HepG2 (cell line): ENCODE measurements around the gene USP28. TPM values are rescaled to one million over a fixed set of nuclear protein-coding genes. Genes with fewer than 3 reads are reported as not detected.

Experiments
- ATAC-seq: fragments of 200-7000 bp; cut with Tn5 transposase; 3 replicates; pipeline ENCODE4 v1.9.1; 2020; ENCODE audit warnings: mild to moderate bottlenecking, moderate library complexity
- BruUV-seq: library from RNA; stranded (reverse); fragments of 400-500 nt; replicated peaks from 2 replicates; lab custom pipeline; 2021; lab: Mats Ljungman, UMichigan
- CTCF ChIA-PET: fragments of 300-600 bp; formaldehyde crosslinking; extraction: SDS; loops from one replicate; lab custom pipeline; 2021; ENCODE audit warnings: low total read pairs, inconsistent platforms, low intra/inter-chr PET ratio; lab: Yijun Ruan, JAX
- POLR2A ChIA-PET: fragments of 350-600 bp; sonication (Branson Sonifier 250); formaldehyde crosslinking; loops from one replicate; lab custom pipeline; 2020; ENCODE audit warnings: antibody characterized with exemption, inconsistent platforms; lab: Yijun Ruan, JAX
- DNase-seq: peaks from one replicate; pipeline ENCODE4 v3.0.0-alpha.2; 2015; ENCODE audit warnings: low spot score
- FAIRE-seq: peaks from 3 replicates; lab custom pipeline; 2011; peaks lifted over from hg19 to GRCh38; lab: Jason Lieb, UNC
- H2AFZ ChIP-seq: one replicate; pipeline ENCODE4 v1.6.1; 2011; ENCODE audit warnings: low read length, inconsistent platforms
- H3K27ac ChIP-seq: fragments of 300-600 bp; 3 replicates; pipeline ENCODE4 v1.8.0; 2011; ENCODE audit warnings: mixed run types, mild to moderate bottlenecking, mixed read lengths, low read length, inconsistent platforms; ENCODE audit not compliant: insufficient read depth; ENCODE audit errors: extremely low read length
- H3K27me3 ChIP-seq, 2 experiments: fragments of 200-600 bp in 1 of 2; 2 replicates in 1 of 2; 3 replicates in 1 of 2; pipeline versions ENCODE4 v1.6.0 to v1.8.0; 2011; ENCODE audit warnings: low read length in 2 of 2, mild to moderate bottlenecking in 2 of 2, moderate library complexity in 2 of 2, inconsistent platforms in 1 of 2; ENCODE audit not compliant: insufficient read depth in 2 of 2, control insufficient read depth in 1 of 2
- H3K36me3 ChIP-seq, 2 experiments: fragments of 200-600 bp in 1 of 2; replicated peaks in 1 of 2; 2 replicates in 1 of 2; 3 replicates in 1 of 2; pipeline versions ENCODE4 v1.5.1 to v1.8.0; 2011; ENCODE audit warnings: low read length in 2 of 2, inconsistent platforms in 1 of 2; ENCODE audit not compliant: insufficient read depth in 2 of 2, control insufficient read depth in 1 of 2
- H3K4me1 ChIP-seq: 2 replicates; pipeline ENCODE4 v1.5.1; 2012; ENCODE audit warnings: low read length, inconsistent platforms; ENCODE audit not compliant: insufficient read depth
- H3K4me2 ChIP-seq: 2 replicates; pipeline ENCODE4 v1.6.0; 2011; ENCODE audit warnings: low read depth, low read length, inconsistent platforms
- H3K4me3 ChIP-seq, 3 experiments: fragments of 200-600 bp in 1 of 3; sonication (generic), shearing (Covaris generic) in 1 of 3; replicated peaks in 1 of 3; 2 replicates each; pipeline ENCODE4 v1.5.1; 2011 to 2016; ENCODE audit warnings: low read length in 3 of 3, inconsistent platforms in 2 of 3, low read depth in 2 of 3, mild to moderate bottlenecking in 2 of 3, control low read depth in 1 of 3, mixed read lengths in 1 of 3; ENCODE audit not compliant: insufficient read depth in 1 of 3
- H3K79me2 ChIP-seq: one replicate; pipeline ENCODE4 v1.6.1; 2011; ENCODE audit warnings: low read length, inconsistent platforms; ENCODE audit not compliant: insufficient read depth
- H3K9ac ChIP-seq: 2 replicates; pipeline ENCODE4 v1.6.0; 2011; ENCODE audit warnings: mild to moderate bottlenecking, low read depth, low read length, inconsistent platforms; ENCODE audit not compliant: insufficient read depth
- H3K9me3 ChIP-seq: 2 replicates; pipeline ENCODE4 v1.5.1; 2012; ENCODE audit warnings: mild to moderate bottlenecking, low read length
- H4K20me1 ChIP-seq: 2 replicates; pipeline ENCODE4 v1.6.0; 2011; ENCODE audit warnings: inconsistent platforms, mild to moderate bottlenecking, low read length, moderate library complexity; ENCODE audit not compliant: insufficient read depth
- CTCF ChIP-seq: sonication (generic); formaldehyde crosslinking; IDR thresholded peaks from 2 replicates; pipeline ENCODE4 v1.5.0; 2020; ENCODE audit warnings: mild to moderate bottlenecking, missing genetic modification reagents, moderate library complexity
- EED ChIP-seq: sonication (generic); formaldehyde crosslinking; IDR thresholded peaks from 2 replicates; pipeline ENCODE4 v1.5.0; 2020; ENCODE audit warnings: mild to moderate bottlenecking, missing genetic modification reagents
- MXD4 ChIP-seq: IDR thresholded peaks from 2 replicates; pipeline ENCODE4 v1.6.1; 2016; ENCODE audit warnings: mild to moderate bottlenecking, missing biosample characterization, missing genetic modification reagents
- NFYB ChIP-seq: sonication (generic); formaldehyde crosslinking; IDR thresholded peaks from 2 replicates; pipeline ENCODE4 v1.4.0; 2020; ENCODE audit warnings: missing genetic modification reagents
- NONO ChIP-seq, 2 experiments: fragments of 450-650 bp in 1 of 2; sonication (generic) in 1 of 2; formaldehyde crosslinking in 1 of 2; IDR thresholded peaks in 1 of 2; conservative IDR thresholded peaks in 1 of 2; 2 replicates each; pipeline versions ENCODE4 v1.6.1 to v1.8.0; 2017 to 2022; ENCODE audit warnings: mild to moderate bottlenecking in 1 of 2, missing genetic modification reagents in 1 of 2, moderate library complexity in 1 of 2
- NR2F1 ChIP-seq, 2 experiments: fragments of 450-650 bp in 1 of 2; formaldehyde crosslinking in 1 of 2; IDR thresholded peaks; 2 replicates each; pipeline versions ENCODE4 v1.5.0 to v1.6.1; 2016 to 2020; ENCODE audit warnings: mild to moderate bottlenecking in 1 of 2, missing compliant biosample characterization in 1 of 2, missing genetic modification reagents in 1 of 2, moderate library complexity in 1 of 2
- SMARCC2 ChIP-seq: fragments of 450-650 bp; IDR thresholded peaks from 2 replicates; pipeline ENCODE4 v1.6.1; 2017; ENCODE audit warnings: antibody characterized with exemption, mild to moderate bottlenecking
- SP1 ChIP-seq, 2 experiments: fragments of 450-650 bp in 1 of 2; sonication (generic) in 1 of 2; formaldehyde crosslinking in 1 of 2; IDR thresholded peaks; 2 replicates each; pipeline versions ENCODE4 v1.4.0 to v1.6.1; 2016 to 2020; ENCODE audit warnings: missing genetic modification reagents in 1 of 2
- USF2 ChIP-seq, 2 experiments: sonication (generic) in 1 of 2; formaldehyde crosslinking in 1 of 2; IDR thresholded peaks; 2 replicates each; pipeline versions ENCODE4 v1.5.1 to v1.6.1; 2011 to 2020; ENCODE audit warnings: borderline replicate concordance in 1 of 2, low read depth in 1 of 2, low read length in 1 of 2, mild to moderate bottlenecking in 1 of 2, missing genetic modification reagents in 1 of 2, moderate library complexity in 1 of 2
- ZNF512B ChIP-seq: sonication (generic); formaldehyde crosslinking; IDR thresholded peaks from 2 replicates; pipeline ENCODE4 v1.5.1; 2020; ENCODE audit warnings: missing genetic modification reagents, mild to moderate bottlenecking, borderline replicate concordance
- ZUFSP ChIP-seq: sonication (generic); formaldehyde crosslinking; IDR thresholded peaks from 2 replicates; pipeline ENCODE4 v1.9.0; 2021; ENCODE audit warnings: missing genetic modification reagents, mild to moderate bottlenecking, borderline replicate concordance
- WGBS: methylation state at CpG from one replicate; pipeline ENCODE4 v1.1.6; 2017; ENCODE audit warnings: low lambda C conversion rate; 5-methylcytosine and 5-hydroxymethylcytosine counted together
- in situ Hi-C: cut with HindIII; loops from 2 replicates; pipeline ENCODE4 v1.10.0; 2017; ENCODE audit warnings: low pct_unique_long_range_greater_than_20kb; ENCODE audit not compliant: extremely low pct_ligation_motif_present
- intact Hi-C: fragments of 100-400 bp; cut with micrococcal nuclease; formaldehyde crosslinking; loops from one replicate; pipeline ENCODE4 v1.10.0; 2022; ENCODE audit not compliant: unreplicated experiment
- polyA plus RNA-seq, 8 experiments: library from polyadenylated mRNA; depleted of rRNA in 3 of 8; stranded (reverse) in 7 of 8; unstranded in 1 of 8; fragments of >200 nt; fragmentation: Illumina TruSeq in 4 of 8; extraction: Trizol in 4 of 8; gene quantifications; 2 replicates each; pipeline versions ENCODE4 v1.2.1 to v1.2.3, GENCODE V29; 2011 to 2016; ENCODE audit warnings: low read depth in 4 of 8, missing spikeins in 1 of 8, mixed read lengths in 1 of 8; ENCODE audit not compliant: insufficient read depth in 1 of 8
- total RNA-seq, 5 experiments: library from RNA; depleted of rRNA; stranded (reverse); fragments of >200 nt; fragmentation: Illumina TruSeq; extraction: Trizol; gene quantifications; 2 replicates each; pipeline ENCODE4 v1.2.3, GENCODE V29; 2016; ENCODE audit warnings: low read depth in 1 of 5

Gene USP28
- total and polyA plus RNA-seq, 2 of the 13 experiments (the other 11 are each of a cell fraction or from before 2014, with no cell fraction given), result 29.6 to 34.3 TPM

- ATAC-seq (no peak), FAIRE-seq (no peak), DNase-seq (no peak)
- Histone ChIP-seq H4K20me1 (no peaks in the 10 kb centered on the region), H3K27me3 (no peaks in the 10 kb centered on the region), H3K9ac (no peak overlapping the region), H3K9me3 (no peaks in the 10 kb centered on the region), H3K36me3 (peaks cover 3 to 11% of the 10 kb centered on the region in 2 experiments; a peak in 3 of 5 replicates), H2AFZ (no peak overlapping the region), H3K4me1 (peaks cover 18% of the 10 kb centered on the region), H3K4me2 (no peak overlapping the region), H3K27ac (no peak overlapping the region), H3K79me2 (peaks cover 18% of the 10 kb centered on the region), H3K4me3 (no peak overlapping the region)
- POLR2A ChIA-PET, result no interaction called here
- 73% methylated on average over 5 of the region's 5 CpGs for WGBS
- BruUV-seq, result no TSS peak
- in situ Hi-C loops, result no loop called here
- intact Hi-C loops, result no loop called here
- CTCF ChIA-PET, result no interaction called here
- no peak for TF ChIP-seq CTCF (CRISPR knock-in tag)
- no peak for TF ChIP-seq USF2 (IDR thresholded peaks at IDR 0.05; ENCODE audit: low read depth, low read length)
- no peak for TF ChIP-seq USF2 (CRISPR knock-in tag; IDR thresholded peaks at IDR 0.05; ENCODE audit: borderline replicate concordance)
- no peak for TF ChIP-seq ZUFSP (CRISPR knock-in tag)
- no peak for TF ChIP-seq SP1 (IDR thresholded peaks at IDR 0.05)
- no peak for TF ChIP-seq SP1 (CRISPR knock-in tag; IDR thresholded peaks at IDR 0.05)
- no peak for TF ChIP-seq SMARCC2
- TF ChIP-seq NFYB, result no peak
- no peak for TF ChIP-seq NR2F1 (CRISPR knock-in tag; IDR thresholded peaks at IDR 0.05)
- TF ChIP-seq MXD4 (CRISPR knock-in tag), result no peak
- no peak for TF ChIP-seq NONO (IDR thresholded peaks at IDR 0.05)
- no peak for TF ChIP-seq NONO (CRISPR knock-in tag; conservative IDR thresholded peaks at IDR 0.05)
- no peak for TF ChIP-seq ZNF512B (CRISPR knock-in tag)
- no peak for TF ChIP-seq EED (CRISPR knock-in tag)
Measured at GRCh38 chr11:113856966-113857759, 18.2 kb downstream of the USP28 start.
